ENCODE data around the gene TRIM38.

DNA sequence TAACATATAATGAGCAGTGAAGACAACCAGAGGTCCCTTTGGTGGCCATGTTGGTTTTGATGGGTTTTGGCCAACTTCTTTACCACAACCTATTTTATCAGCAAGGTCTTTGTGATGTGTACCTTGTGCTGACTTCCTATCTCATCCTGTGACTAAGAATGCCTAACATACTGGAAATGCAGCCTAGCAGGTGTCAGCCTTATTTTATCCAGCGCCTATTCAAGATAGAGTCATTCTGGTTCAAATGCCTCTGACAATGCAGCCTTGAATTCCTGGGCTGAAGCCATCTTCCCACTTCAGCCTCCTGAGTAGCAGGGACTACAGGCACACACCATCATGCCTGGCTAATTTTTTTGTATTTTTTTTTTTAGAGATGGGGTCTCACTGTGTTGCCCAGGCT is 7.8 kb upstream of the TRIM38 start:
- TF ChIP-seq, protein P1, sequence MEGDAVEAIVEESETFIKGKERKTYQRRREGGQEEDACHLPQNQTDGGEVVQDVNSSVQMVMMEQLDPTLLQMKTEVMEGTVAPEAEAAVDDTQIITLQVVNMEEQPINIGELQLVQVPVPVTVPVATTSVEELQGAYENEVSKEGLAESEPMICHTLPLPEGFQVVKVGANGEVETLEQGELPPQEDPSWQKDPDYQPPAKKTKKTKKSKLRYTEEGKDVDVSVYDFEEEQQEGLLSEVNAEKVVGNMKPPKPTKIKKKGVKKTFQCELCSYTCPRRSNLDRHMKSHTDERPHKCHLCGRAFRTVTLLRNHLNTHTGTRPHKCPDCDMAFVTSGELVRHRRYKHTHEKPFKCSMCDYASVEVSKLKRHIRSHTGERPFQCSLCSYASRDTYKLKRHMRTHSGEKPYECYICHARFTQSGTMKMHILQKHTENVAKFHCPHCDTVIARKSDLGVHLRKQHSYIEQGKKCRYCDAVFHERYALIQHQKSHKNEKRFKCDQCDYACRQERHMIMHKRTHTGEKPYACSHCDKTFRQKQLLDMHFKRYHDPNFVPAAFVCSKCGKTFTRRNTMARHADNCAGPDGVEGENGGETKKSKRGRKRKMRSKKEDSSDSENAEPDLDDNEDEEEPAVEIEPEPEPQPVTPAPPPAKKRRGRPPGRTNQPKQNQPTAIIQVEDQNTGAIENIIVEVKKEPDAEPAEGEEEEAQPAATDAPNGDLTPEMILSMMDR (IDR thresholded peaks at IDR 0.05; ENCODE audit: borderline replicate concordance, extremely low read depth, low read length, poor library complexity, severe bottlenecking) = no peak
- no peak for TF ChIP-seq EZH2 (IDR thresholded peaks at IDR 0.05; ENCODE audit: borderline replicate concordance, low read depth, low read length, severe bottlenecking)

Measured in DND-41 (cell line).